RWPE2 (cell line): ENCODE results near the gene ARHGAP21.
"Not testable (repeated sequence)": the region's sequence is repeated elsewhere in the genome, so short reads cannot be mapped to it uniquely, and the experiment has no call there.

ENCODE experiments used
- ATAC-seq: fragments of 200-7000 bp; cut with Tn5 transposase; 3 replicates; pipeline ENCODE4 v1.9.1; 2021; ENCODE audit warnings: low read depth
- DNase-seq: peaks from one replicate; pipeline ENCODE4 v3.0.0-alpha.2; 2020; ENCODE audit warnings: low spot score
- H3K27ac ChIP-seq: fragments of 450-650 bp; 2 replicates; pipeline ENCODE4 v1.5.1; 2017; ENCODE audit warnings: mild to moderate bottlenecking; ENCODE audit not compliant: poor library complexity, severe bottlenecking
- H3K27me3 ChIP-seq: fragments of 250-450 bp; sonication (Bioruptor Pico); 2 replicates; pipeline ENCODE4 v1.5.1; 2021; ENCODE audit warnings: mild to moderate bottlenecking, moderate library complexity; ENCODE audit not compliant: insufficient read depth, poor library complexity, severe bottlenecking
- H3K36me3 ChIP-seq: fragments of 250-450 bp; sonication (Bioruptor Pico); 2 replicates; pipeline ENCODE4 v1.5.1; 2020; ENCODE audit warnings: low read depth, mild to moderate bottlenecking, moderate library complexity
- H3K4me1 ChIP-seq: fragments of 250-450 bp; sonication (Bioruptor Pico); 2 replicates; pipeline ENCODE4 v1.5.1; 2021; ENCODE audit warnings: mild to moderate bottlenecking, moderate library complexity; ENCODE audit not compliant: insufficient read depth, poor library complexity, severe bottlenecking
- H3K4me3 ChIP-seq: fragments of 250-450 bp; sonication (Bioruptor Pico); 2 replicates; pipeline ENCODE4 v1.5.1; 2021; ENCODE audit warnings: mild to moderate bottlenecking, moderate library complexity; ENCODE audit not compliant: severe bottlenecking
- H3K9me3 ChIP-seq: fragments of 250-450 bp; sonication (Bioruptor Pico); 2 replicates; pipeline ENCODE4 v1.5.1; 2021; ENCODE audit warnings: mild to moderate bottlenecking, moderate library complexity; ENCODE audit not compliant: severe bottlenecking
- TF ChIP-seq, protein P1 (sequence below): fragments of 450-650 bp; IDR thresholded peaks from one replicate; pipeline ENCODE4 v1.5.1; 2017; ENCODE audit warnings: mild to moderate bottlenecking, moderate library complexity; ENCODE audit not compliant: poor library complexity, severe bottlenecking

The ARHGAP21 gene

DNA sequence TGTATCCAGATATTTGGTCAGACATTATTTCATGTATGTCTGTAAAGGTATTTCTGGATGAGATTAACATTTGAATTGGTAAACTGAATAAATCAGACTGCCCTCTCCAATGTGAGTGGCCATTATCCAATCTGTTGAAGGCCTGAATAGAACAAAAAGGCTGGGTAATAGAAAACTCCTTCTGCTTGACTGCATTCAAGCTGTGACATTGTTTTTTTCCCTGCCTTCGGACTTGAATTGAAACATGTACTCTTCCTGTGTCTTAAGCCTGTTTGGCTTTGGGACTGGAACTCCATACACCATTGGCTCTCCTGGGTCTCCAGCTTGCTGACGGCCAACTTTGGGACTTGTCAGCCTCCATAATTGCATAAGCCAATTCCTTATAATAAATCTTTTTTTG is 36.0 kb upstream of the ARHGAP21 start:
- no peak overlapping the region for H3K4me3 ChIP-seq
- no peak for ATAC-seq

DNA sequence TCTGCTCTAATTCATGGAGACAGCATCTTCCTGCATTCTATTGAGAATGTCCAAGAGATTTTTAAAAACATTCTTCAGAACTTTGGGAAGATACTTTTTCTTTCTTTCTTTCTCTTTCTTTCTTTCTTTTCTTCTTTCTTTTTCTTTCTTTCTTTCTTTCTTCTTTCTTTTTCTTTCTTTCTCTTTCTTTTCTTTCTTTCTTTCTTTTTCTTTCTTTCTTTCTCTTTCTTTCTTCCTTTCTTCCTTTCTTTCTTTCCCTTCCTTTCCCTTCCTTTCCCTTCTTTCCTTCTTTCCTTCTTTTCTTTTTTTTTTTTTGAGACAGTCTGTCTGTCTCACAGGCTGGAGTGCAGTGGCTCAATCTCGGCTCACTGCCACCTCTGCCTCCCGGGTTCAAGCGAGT is 34.6 kb upstream of the ARHGAP21 start:
- ATAC-seq, DNase-seq, H3K27me3 ChIP-seq, H3K27ac ChIP-seq, H3K36me3 ChIP-seq, H3K9me3 ChIP-seq, H3K4me3 ChIP-seq: not testable (repeated sequence)
- H3K4me1 ChIP-seq = peaks cover 16% of the 10 kb centered on the region

More for the DNA sequence above, 36.0 kb upstream of the ARHGAP21 start:
- no peak overlapping the region for H3K27ac ChIP-seq
- peaks cover 18% of the 10 kb centered on the region for H3K4me1 ChIP-seq
- TF ChIP-seq, protein P1, sequence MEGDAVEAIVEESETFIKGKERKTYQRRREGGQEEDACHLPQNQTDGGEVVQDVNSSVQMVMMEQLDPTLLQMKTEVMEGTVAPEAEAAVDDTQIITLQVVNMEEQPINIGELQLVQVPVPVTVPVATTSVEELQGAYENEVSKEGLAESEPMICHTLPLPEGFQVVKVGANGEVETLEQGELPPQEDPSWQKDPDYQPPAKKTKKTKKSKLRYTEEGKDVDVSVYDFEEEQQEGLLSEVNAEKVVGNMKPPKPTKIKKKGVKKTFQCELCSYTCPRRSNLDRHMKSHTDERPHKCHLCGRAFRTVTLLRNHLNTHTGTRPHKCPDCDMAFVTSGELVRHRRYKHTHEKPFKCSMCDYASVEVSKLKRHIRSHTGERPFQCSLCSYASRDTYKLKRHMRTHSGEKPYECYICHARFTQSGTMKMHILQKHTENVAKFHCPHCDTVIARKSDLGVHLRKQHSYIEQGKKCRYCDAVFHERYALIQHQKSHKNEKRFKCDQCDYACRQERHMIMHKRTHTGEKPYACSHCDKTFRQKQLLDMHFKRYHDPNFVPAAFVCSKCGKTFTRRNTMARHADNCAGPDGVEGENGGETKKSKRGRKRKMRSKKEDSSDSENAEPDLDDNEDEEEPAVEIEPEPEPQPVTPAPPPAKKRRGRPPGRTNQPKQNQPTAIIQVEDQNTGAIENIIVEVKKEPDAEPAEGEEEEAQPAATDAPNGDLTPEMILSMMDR = no peak
- no peak for DNase-seq
- H3K9me3 ChIP-seq = no peaks in the 10 kb centered on the region
- no peaks in the 10 kb centered on the region for H3K27me3 ChIP-seq
- no peaks in the 10 kb centered on the region for H3K36me3 ChIP-seq

DNA sequence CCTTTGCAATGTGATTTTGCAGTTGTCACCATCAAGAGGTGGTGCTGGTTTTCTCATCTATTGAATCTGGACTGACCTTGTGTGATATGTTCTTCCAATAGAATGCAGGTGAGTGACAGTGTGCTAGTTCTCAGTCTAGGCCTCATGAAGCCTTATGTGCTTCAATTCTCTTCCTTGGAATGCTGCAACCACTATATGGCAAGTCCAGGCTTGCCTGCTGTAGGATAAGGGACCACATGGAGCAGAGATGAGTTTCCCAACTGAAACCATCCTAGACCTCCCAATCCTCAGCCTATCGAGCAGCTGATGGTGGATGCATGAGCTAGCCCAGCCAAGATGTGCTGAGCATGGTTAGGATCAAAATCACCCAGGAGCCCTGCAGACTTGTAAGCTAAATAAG is 32.6 kb upstream of the ARHGAP21 start:
- TF ChIP-seq, protein P1 = no peak
- no peak for DNase-seq
- H3K4me3 ChIP-seq = no peak overlapping the region
- no peak overlapping the region for H3K27ac ChIP-seq
- no peaks in the 10 kb centered on the region for H3K27me3 ChIP-seq
- peak; percentile 48; the same call in 2 of the 3 replicates for ATAC-seq
- H3K36me3 ChIP-seq = no peaks in the 10 kb centered on the region
- peaks cover 5% of the 10 kb centered on the region for H3K4me1 ChIP-seq
- H3K9me3 ChIP-seq = no peaks in the 10 kb centered on the region

DNA sequence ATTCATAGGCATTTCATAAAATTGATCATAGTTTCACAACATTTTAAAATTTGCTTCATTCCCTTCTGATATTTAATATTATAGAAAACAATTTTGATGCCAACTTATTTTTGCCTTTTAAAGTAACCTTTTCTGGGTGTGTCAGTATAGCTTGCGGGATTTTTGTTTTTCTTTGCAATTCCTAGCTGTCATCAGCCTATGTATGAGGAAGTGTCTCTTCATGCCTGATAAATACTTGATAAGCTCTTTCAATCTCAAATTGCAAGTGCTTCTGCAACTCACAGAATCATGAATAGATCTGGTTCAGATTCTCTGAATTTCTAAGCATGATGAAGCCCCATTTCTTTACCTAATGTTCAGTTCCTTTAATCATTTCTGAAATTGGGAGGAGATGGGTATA is 28.0 kb upstream of the ARHGAP21 start:
- Histone ChIP-seq H3K27ac (no peak overlapping the region), H3K9me3 (no peaks in the 10 kb centered on the region), H3K27me3 (no peaks in the 10 kb centered on the region), H3K4me3 (no peak overlapping the region), H3K4me1 (peaks cover 5% of the 10 kb centered on the region), H3K36me3 (no peaks in the 10 kb centered on the region)
- TF ChIP-seq, protein P1 = no peak
- ATAC-seq (no peak), DNase-seq (no peak)

DNA sequence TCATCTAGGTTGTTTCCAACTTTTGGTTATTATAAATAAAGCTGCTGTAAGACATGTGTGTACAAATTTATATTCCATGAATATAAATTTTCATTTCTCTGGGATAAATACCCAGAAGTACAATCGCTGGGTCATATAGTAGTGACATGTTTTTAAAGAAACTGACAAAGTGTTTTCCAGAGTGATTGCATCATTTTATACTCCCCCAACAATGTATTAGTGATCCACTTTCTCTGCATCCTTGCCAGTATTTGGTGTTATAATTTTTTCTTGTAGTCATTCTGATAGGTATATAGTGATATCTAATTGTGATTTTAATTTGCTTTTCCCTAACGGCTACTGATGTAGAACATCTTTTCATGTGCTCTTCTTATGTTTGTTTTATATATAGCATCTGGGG is 27.0 kb upstream of the ARHGAP21 start:
- ATAC-seq (no peak), DNase-seq (no peak)
- Histone ChIP-seq H3K4me1 (no peaks in the 10 kb centered on the region), H3K27ac (no peak overlapping the region), H3K4me3 (no peak overlapping the region), H3K9me3 (no peaks in the 10 kb centered on the region), H3K36me3 (no peaks in the 10 kb centered on the region), H3K27me3 (no peaks in the 10 kb centered on the region)
- TF ChIP-seq, protein P1 = no peak
